Germinal center (tissue), 1 donor: ENCODE measurements around the gene GNG7.
"Not testable (repeated sequence)": the region's sequence is repeated elsewhere in the genome, so short reads cannot be mapped to it uniquely, and the experiment has no call there.

Source experiments
- DNase-seq: peaks from one replicate; pipeline ENCODE4 v3.0.0; 2012; ENCODE audit warnings: mixed read lengths, low spot score

The GNG7 gene

GRCh38 chr19:2575734-2576481 lies 126.6 kb downstream of the GNG7 start:
- DNase-seq, result no peak

GRCh38 chr19:2574971-2575630 lies 127.4 kb downstream of the GNG7 start:
- DNase-seq, result no peak

DNA sequence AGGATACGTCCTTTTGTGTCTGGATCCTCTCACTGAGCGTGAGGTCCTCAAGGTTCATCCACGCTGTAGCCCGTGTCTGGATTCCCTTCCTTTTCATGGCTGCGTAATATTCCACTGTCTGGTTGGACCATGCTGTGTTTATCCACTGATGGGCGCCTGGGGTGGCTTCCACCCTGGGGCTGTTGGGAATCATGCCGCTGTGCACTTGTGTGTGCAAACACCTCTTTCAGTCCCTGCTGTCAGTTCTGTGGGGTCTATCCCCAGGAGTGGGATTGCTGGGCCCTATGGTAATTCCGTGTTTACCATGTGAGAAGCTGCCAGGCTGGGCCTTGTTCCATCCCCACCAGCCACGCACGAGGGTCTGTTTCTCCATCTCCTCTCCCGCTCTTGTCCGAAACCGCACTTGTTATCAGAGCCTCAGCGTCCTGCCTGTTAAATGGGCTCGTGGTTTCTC lies 128.0 kb downstream of the GNG7 start:
- no peak for DNase-seq

DNA sequence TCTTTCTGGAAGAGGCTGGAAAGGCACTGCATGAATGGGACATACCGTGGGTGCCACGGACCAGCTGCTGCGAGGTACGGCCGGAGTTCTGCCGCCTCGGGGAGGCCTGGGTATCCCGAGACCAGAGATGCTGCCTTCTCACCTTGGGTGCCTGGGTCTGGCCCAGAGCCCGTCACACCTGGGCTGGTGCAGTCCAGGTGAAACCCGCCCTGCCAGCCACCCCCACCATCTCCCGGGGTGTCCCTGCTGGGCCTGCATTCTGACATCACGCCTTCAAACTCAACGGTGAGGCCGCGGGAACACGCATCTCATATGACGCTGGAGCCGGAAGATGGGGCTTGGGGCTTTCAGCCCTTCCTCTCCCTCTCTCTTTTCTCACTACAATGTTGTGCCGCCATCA lies 128.6 kb downstream of the GNG7 start:
- no peak for DNase-seq

- DNase-seq, result not testable (repeated sequence)
Observed at GRCh38 chr19:2572152-2572551, 130.3 kb downstream of the GNG7 start.

- DNase-seq, result no peak
Observed at GRCh38 chr19:2569596-2570465, 132.7 kb downstream of the GNG7 start.

GRCh38 chr19:2567996-2568395 lies 134.5 kb downstream of the GNG7 start:
- DNase-seq, result no peak

- no peak for DNase-seq
Observed at GRCh38 chr19:2567580-2567979, 134.9 kb downstream of the GNG7 start.

DNA sequence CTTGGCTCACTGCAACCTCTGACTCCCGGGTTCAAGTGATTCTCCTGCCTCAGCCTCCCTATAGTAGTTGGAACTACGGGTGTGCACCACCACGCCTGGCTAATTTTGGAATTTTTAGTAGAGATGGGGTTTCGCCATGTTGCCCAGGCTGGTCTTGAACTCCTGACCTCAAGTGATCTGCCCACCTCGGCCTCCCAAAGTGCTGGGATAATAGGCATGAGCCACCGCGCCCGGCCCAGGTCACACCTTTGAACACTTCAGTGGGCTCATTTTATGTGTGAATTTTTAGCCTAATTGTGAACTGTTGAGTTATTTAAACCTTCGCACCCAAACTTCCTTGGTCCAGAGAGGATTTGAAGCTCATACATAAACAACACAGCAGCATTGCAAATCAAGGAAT lies 138.9 kb downstream of the GNG7 start:
- DNase-seq, result not testable (repeated sequence)

DNA sequence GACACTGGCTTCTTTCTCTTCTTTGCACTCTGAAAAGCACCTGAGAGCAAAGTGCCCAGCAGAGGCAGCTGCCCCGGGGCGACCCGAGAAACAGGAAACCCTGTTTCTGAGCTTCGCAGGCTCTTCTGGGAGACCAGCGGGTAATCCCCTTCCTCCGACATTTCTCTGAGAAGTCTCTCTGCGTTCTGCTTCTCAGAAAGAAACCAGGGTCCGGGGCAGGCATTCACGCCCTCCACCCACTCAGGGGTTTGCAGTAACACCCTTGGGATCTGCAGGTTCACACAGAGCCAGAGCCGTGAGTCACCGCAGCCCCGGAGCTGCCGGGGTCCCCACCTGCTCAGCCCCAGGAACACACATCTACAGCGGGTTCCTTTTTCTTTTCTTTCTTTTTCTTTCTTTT lies 140.6 kb downstream of the GNG7 start:
- DNase-seq, result peak; percentile 53

DNA sequence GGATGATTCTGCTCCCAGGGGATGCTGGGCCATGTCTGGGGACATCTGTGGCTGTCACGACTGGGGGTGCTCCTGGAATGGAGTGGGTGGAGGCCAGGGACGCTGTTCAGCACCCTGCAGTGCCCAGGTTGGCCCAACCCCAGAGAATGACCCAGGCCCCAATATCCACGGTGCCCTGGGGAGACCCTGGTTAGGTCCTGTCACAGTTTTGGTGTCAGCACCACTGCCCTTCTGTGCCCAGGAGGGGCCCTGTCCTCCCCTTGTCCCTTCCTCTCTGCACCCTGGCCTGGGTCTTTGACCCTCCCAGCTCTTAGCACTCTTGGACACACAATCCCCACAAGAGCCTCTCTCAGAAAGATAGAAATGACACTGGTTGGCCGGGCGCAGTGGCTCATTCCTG lies 141.3 kb downstream of the GNG7 start:
- DNase-seq, result no peak

DNA sequence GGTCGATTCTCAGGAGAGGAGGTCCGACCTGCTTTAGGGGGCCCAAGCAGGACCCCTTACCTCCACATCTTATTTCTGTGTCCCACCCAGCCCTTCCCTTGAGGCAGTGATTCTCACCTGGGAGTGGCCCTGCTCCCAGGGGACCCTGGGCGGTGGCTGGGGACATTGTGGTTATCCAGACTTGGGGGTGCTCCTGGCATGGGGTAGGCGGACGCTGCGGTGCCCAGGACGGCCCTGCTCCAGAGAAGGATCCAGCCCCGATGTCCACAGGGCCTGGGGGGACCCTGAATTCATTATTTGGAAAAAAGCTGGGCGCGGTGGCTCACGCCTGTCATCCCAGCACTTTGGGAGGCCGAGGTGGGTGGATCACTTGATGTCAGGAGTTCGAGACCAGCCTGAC lies 142.1 kb downstream of the GNG7 start:
- DNase-seq, result no peak

- no peak for DNase-seq
Observed at GRCh38 chr19:2558543-2558942, 144.0 kb downstream of the GNG7 start.

DNA sequence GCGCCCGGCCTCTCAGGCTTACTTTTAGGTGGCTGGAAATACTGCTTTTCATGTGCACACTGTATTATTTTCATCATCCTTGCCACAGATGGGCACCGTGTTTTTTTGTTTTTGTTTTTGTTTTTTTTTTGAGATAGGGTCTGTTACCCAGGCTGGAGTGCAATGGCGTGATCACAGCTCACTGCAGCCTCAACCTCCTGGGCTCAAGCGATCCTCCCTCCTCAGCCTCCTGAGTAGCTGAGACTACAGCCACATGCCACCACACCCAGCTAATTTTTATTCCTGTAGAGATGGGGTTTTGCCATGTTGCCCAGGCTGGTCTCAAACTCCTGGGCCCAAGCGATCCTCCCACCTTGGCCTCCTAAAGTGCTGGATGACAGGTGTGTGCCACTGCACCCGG lies 144.4 kb downstream of the GNG7 start:
- DNase-seq, result not testable (repeated sequence)

DNA sequence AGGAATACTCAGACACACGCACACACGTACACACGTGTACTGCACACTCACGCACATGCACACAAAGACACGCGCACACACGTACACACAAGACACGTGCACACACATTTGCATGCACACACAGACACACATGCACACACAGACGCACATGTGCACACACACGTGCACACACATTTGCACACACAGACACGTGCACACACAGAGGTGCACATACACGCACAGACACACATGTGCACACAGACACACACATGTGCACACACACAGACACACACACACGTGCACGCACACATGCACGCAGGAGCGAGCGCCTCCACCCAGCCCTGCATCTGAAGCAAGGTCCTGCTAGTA lies 145.4 kb downstream of the GNG7 start:
- DNase-seq, result no peak

DNA sequence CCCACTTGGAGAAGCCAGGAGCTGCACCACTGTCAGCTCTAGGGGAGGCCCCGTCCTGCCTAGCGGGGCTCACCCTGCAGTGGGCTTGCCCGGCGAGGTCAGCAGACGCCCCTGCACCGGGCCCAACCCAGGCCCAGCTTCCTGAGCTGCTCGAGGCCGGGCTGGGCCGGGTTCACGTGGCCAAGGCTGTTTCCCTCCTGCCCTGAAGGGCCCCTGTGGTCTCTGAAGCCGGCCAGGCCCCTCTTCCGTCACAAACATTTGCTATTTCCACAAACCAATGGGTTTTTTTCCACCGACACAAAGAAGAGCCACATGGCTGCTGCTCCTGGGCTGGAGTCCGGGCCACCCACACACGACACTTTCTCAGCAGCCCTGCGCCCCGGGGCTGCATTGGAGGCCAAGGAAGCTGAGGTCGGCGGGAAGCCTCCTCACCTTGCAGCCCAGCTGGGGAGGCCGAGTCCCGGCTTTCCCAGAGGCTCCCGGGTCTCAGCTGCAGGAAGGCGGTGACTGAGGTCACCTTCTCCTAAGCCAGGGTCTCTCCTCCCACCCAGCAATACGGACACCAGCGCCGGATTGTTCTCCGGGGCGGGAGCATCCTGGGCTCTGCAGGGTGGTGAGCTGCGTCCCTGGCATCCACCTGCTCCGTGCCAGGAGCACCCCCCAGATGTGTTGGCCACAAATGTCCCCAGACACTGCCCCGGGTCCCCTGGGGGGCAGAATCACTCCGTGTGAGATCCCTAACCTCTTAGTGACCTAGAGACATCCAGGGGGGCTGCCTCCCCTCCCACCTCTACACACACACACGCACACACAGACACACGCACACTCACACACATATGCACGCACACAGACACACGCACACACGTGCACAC lies 146.0 kb downstream of the GNG7 start:
- no peak for DNase-seq

GRCh38 chr19:2555422-2556220 lies 146.9 kb downstream of the GNG7 start:
- DNase-seq, result no peak

- no peak for DNase-seq
Observed at GRCh38 chr19:2554856-2555255, 147.6 kb downstream of the GNG7 start.

- DNase-seq, result no peak
Observed at GRCh38 chr19:2553510-2553909, 149.0 kb downstream of the GNG7 start.

GRCh38 chr19:2552859-2553258 lies 149.6 kb downstream of the GNG7 start:
- peak; percentile 84 for DNase-seq

DNA sequence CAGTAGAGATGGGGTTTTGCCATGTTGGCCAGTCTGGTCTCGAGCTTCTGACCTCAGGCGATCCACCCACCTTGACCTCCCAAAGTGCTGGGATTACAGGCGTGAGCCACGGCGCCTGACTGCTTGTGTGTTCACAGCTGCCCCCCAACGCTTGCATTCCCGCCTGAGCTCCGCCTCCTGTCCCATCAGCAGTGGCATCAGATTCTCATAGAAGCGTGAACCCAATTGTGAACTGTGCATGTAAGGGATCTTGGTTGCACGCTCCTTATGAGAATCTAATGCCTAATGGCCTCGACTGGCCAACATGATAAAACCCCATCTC lies 150.7 kb downstream of the GNG7 start:
- DNase-seq, result no peak
